ENCODE results near the gene DVL1. TPM values are rescaled to one million over a fixed set of nuclear protein-coding genes. Genes with fewer than 3 reads are reported as not detected.
"Not testable (repeated sequence)": the region's sequence is repeated elsewhere in the genome, so short reads cannot be mapped to it uniquely, and the experiment has no call there.

DVL1 gene
- total RNA-seq, 1 experiment from 2014 or later = 71.0 TPM

DNA sequence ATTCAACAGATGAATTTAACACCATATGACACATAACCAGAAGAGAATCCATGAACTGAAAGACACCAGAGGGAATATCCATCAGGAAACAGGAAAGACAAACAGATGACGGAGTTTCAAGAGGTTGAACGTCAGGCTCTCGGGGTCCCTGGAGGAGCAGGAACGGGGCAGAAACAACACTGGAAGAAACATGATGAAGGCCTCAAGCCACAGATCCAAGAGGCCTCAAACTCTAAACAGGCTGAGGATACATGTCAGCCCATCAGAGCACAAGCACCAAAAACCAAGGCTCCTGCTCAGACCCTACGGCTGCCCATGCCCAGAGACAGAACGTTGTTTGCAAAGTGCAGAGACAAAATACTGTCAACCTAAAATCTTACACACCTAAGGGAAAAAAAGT, 31.8 kb downstream of the DVL1 start:
- Histone ChIP-seq H3K56ac (ENCODE audit: insufficient read length, low read depth, low read length) (no peak overlapping the region), H2AK5ac (ENCODE audit: insufficient read length, low read length) (no peak overlapping the region), H3K9ac (ENCODE audit: extremely low read depth, insufficient read length, low read length) (no peak overlapping the region), H2BK5ac (ENCODE audit: insufficient read length, low read length) (no peak overlapping the region), H3K4ac (ENCODE audit: low read depth, low read length) (no peak overlapping the region), H3K4me1 (ENCODE audit: insufficient read depth, low read length) (no peaks in the 10 kb centered on the region; the same call in 1 of the 2 replicates), H3K23me2 (ENCODE audit: insufficient read length, low read depth, low read length, poor library complexity, severe bottlenecking) (no peaks in the 10 kb centered on the region), H3K18ac (ENCODE audit: insufficient read length, low read depth, low read length) (no peak overlapping the region), H2BK120ac (ENCODE audit: low read depth, low read length, poor library complexity, severe bottlenecking) (no peak overlapping the region), H3K27me3 (ENCODE audit: insufficient read depth, low read length) (no peaks in the 10 kb centered on the region), H2AFZ (ENCODE audit: low read length) (no peak overlapping the region), H4K8ac (replicated peaks; ENCODE audit: insufficient read length, low read depth, low read length) (no peak overlapping the region), H2BK15ac (ENCODE audit: low read depth, low read length) (no peak overlapping the region), H2BK20ac (ENCODE audit: low read depth, low read length, poor library complexity, severe bottlenecking) (no peak overlapping the region), H3K9me3 (ENCODE audit: control insufficient read depth, low read depth, low read length) (no peaks in the 10 kb centered on the region), H3K4me2 (ENCODE audit: insufficient read depth, insufficient read length, low read length) (no peak overlapping the region), H4K91ac (ENCODE audit: insufficient read length, low read depth, low read length) (no peak overlapping the region), H3K14ac (ENCODE audit: insufficient read depth, low read length) (no peak overlapping the region), H4K20me1 (ENCODE audit: control insufficient read depth, insufficient read depth, insufficient read length) (peaks cover 5% of the 10 kb centered on the region), H3T11ph (ENCODE audit: low read length) (no peak overlapping the region), H4K5ac (ENCODE audit: insufficient read length, low read depth, low read length) (no peak overlapping the region), H2BK12ac (ENCODE audit: insufficient read length, low read depth, low read length) (no peak overlapping the region), H3K23ac (ENCODE audit: insufficient read length, low read depth, low read length) (no peak overlapping the region), H3K79me2 (ENCODE audit: insufficient read depth, low read length) (peaks cover 5% of the 10 kb centered on the region; the same call in 1 of the 2 replicates), H3K27ac (ENCODE audit: insufficient read length, low read depth, low read length) (no peak overlapping the region), H3K79me1 (ENCODE audit: insufficient read depth, low read depth, low read length, poor library complexity, severe bottlenecking) (peaks cover 8% of the 10 kb centered on the region)
- no peaks in the 10 kb centered on the region for H3K9me3 Mint-ChIP-seq
- peaks cover 18 to 66% (median 59%) of the 10 kb centered on the region in 3 experiments for H3K36me3 Mint-ChIP-seq (ENCODE audit: insufficient read depth in 1 of 3, low read depth in 3 of 3)
- WGBS (ENCODE audit: extremely low coverage, insufficient read length, low lambda C conversion rate) = no CpG with 5 or more reads among the region's 6 CpGs
- TF ChIP-seq CTCF (conservative IDR thresholded peaks at IDR 0.05) = no peak
- DNase-seq = no peak
- peaks cover 8 to 20% of the 10 kb centered on the region in 2 experiments for H3K4me1 Mint-ChIP-seq
- peak overlapping the region in 1 of 3 experiments; percentile 22; a peak in 1 of 7 replicates for H3K27ac Mint-ChIP-seq
- no peaks in the 10 kb centered on the region for H3K27me3 Mint-ChIP-seq (ENCODE audit: low read depth)
- H3K4me3 Mint-ChIP-seq = no peak overlapping the region

DNA sequence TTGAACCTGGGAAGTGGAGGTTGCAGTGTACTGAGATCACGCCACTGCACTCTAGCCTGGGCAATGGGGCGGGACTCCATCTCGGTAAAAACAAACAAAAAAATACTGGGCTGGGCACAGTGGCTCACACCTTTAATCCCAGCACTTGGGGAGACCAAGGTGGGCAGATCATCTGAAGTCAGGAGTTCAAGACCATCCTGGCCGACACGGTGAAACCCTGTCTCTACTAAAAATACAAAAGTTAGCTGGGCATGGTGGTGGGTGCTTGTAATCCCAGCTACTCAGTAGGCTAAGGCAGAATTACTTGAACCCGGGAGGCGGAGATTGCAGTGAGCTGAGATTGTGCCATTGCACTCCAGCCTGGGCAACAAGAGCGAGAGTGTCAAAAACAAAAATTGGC, 33.0 kb downstream of the DVL1 start:
- 0 out of 5 replicates have a peak overlapping the region, but pooled peaks of 1 of the 2 experiments have one; percentile 5 for H3K4me3 Mint-ChIP-seq

More for the DNA sequence above, 33.0 kb downstream of the DVL1 start:
- H3K27me3 Mint-ChIP-seq (ENCODE audit: low read depth); H3K23me2 ChIP-seq (ENCODE audit: insufficient read length, low read depth, low read length, poor library complexity, severe bottlenecking); H3K56ac ChIP-seq (ENCODE audit: insufficient read length, low read depth, low read length); H3K4me1 ChIP-seq (ENCODE audit: insufficient read depth, low read length); H3K4ac ChIP-seq (ENCODE audit: low read depth, low read length); H3K9ac ChIP-seq (ENCODE audit: extremely low read depth, insufficient read length, low read length); H3K27me3 ChIP-seq (ENCODE audit: insufficient read depth, low read length); H4K20me1 ChIP-seq (ENCODE audit: control insufficient read depth, insufficient read depth, insufficient read length); H3K18ac ChIP-seq (ENCODE audit: insufficient read length, low read depth, low read length); H2AFZ ChIP-seq (ENCODE audit: low read length); H3K14ac ChIP-seq (ENCODE audit: insufficient read depth, low read length); H4K8ac ChIP-seq (replicated peaks; ENCODE audit: insufficient read length, low read depth, low read length); H2BK15ac ChIP-seq (ENCODE audit: low read depth, low read length); H2BK20ac ChIP-seq (ENCODE audit: low read depth, low read length, poor library complexity, severe bottlenecking); H3K23ac ChIP-seq (ENCODE audit: insufficient read length, low read depth, low read length); H4K91ac ChIP-seq (ENCODE audit: insufficient read length, low read depth, low read length); DNase-seq; H2BK120ac ChIP-seq (ENCODE audit: low read depth, low read length, poor library complexity, severe bottlenecking); H3K9me3 Mint-ChIP-seq; H3K79me1 ChIP-seq (ENCODE audit: insufficient read depth, low read depth, low read length, poor library complexity, severe bottlenecking); H3T11ph ChIP-seq (ENCODE audit: low read length); H2AK5ac ChIP-seq (ENCODE audit: insufficient read length, low read length); H4K5ac ChIP-seq (ENCODE audit: insufficient read length, low read depth, low read length); H3K4me2 ChIP-seq (ENCODE audit: insufficient read depth, insufficient read length, low read length); H2BK5ac ChIP-seq (ENCODE audit: insufficient read length, low read length); H3K27ac ChIP-seq (ENCODE audit: insufficient read length, low read depth, low read length); H2BK12ac ChIP-seq (ENCODE audit: insufficient read length, low read depth, low read length); H3K9me3 ChIP-seq (ENCODE audit: control insufficient read depth, low read depth, low read length); H3K79me2 ChIP-seq (ENCODE audit: insufficient read depth, low read length): not testable (repeated sequence)
- WGBS (ENCODE audit: extremely low coverage, insufficient read length, low lambda C conversion rate) = no CpG with 5 or more reads among the region's 8 CpGs
- Mint-ChIP-seq H3K36me3 (ENCODE audit: insufficient read depth in 1 of 3, low read depth in 3 of 3) (peaks cover 18 to 66% (median 61%) of the 10 kb centered on the region in 3 experiments), H3K27ac (peak overlapping the region in 1 of 3 experiments; percentile 77; a peak in 1 of 7 replicates), H3K4me1 (peaks cover 8 to 16% of the 10 kb centered on the region in 2 experiments)
